Measurements from ENCODE around the gene TBX15.

GRCh38 chr1:118989006-118989815, 1.1 kb upstream of the TBX15 start:
- TF ChIP-seq POLR2AphosphoS5 (IDR thresholded peaks at IDR 0.05) (no peak), CTCF (IDR thresholded peaks at IDR 0.05) (no peak), POLR2A (IDR thresholded peaks at IDR 0.05) (no peak), EP300 (IDR thresholded peaks at IDR 0.05) (no peak)

All from gastroesophageal sphincter (tissue), 3 donors.